HepG2 (cell line): ENCODE data around the gene RNASE13. TPM values are rescaled to one million over a fixed set of nuclear protein-coding genes. Genes with fewer than 3 reads are reported as not detected.
A peak's percentile ranks its signal among the peaks of the same experiment; 100 is the strongest.

Experiments used
- AKAP8 ChIP-seq: sonication (generic); formaldehyde crosslinking; IDR thresholded peaks from 2 replicates; pipeline ENCODE4 v1.5.1; 2020; ENCODE audit warnings: mild to moderate bottlenecking, missing genetic modification reagents
- ARID3A ChIP-seq: IDR thresholded peaks from 2 replicates; pipeline ENCODE4 v1.6.1; 2012; ENCODE audit warnings: low read depth, low read length, improper control_type of control experiment
- BORCS8-MEF2B ChIP-seq: sonication (generic); formaldehyde crosslinking; IDR thresholded peaks from 2 replicates; pipeline ENCODE4 v1.8.0; 2022; ENCODE audit warnings: mild to moderate bottlenecking, missing genetic modification reagents
- IKZF5 ChIP-seq: IDR thresholded peaks from 2 replicates; pipeline ENCODE4 v1.6.1; 2018; ENCODE audit warnings: missing genetic modification reagents, mild to moderate bottlenecking, missing compliant biosample characterization
- JDP2 ChIP-seq: sonication (generic); formaldehyde crosslinking; IDR thresholded peaks from 2 replicates; pipeline ENCODE4 v1.8.1; 2022; ENCODE audit warnings: missing genetic modification reagents, borderline replicate concordance
- MIER3 ChIP-seq: IDR thresholded peaks from 2 replicates; pipeline ENCODE4 v1.6.1; 2016; ENCODE audit warnings: missing compliant biosample characterization, borderline replicate concordance
- MYPOP ChIP-seq: sonication (generic); formaldehyde crosslinking; IDR thresholded peaks from 2 replicates; pipeline ENCODE4 v1.8.1; 2023; ENCODE audit warnings: mild to moderate bottlenecking, moderate library complexity, missing genetic modification reagents
- NFIC ChIP-seq: IDR thresholded peaks from 2 replicates; pipeline ENCODE4 v1.6.1; 2012; ENCODE audit warnings: mild to moderate bottlenecking, low read length, inconsistent platforms
- POLR2AphosphoS5 ChIP-seq: IDR thresholded peaks from 2 replicates; pipeline ENCODE4 v1.6.1; 2012; ENCODE audit warnings: low read depth, low read length
- SETDB1 ChIP-seq: sonication (generic); formaldehyde crosslinking; IDR thresholded peaks from 2 replicates; pipeline ENCODE4 v1.5.1; 2020; ENCODE audit warnings: missing genetic modification reagents, mild to moderate bottlenecking, borderline replicate concordance
- SRY ChIP-seq: sonication (generic); formaldehyde crosslinking; IDR thresholded peaks from 2 replicates; pipeline ENCODE4 v1.8.0; 2022; ENCODE audit warnings: mild to moderate bottlenecking, missing genetic modification reagents
- TCF7L2 ChIP-seq: IDR thresholded peaks from 2 replicates; pipeline ENCODE4 v1.6.1; 2011; ENCODE audit warnings: mild to moderate bottlenecking, low read depth, low read length, moderate library complexity
- TOE1 ChIP-seq: sonication (generic); formaldehyde crosslinking; IDR thresholded peaks from 2 replicates; pipeline ENCODE4 v1.4.0; 2020; ENCODE audit warnings: mild to moderate bottlenecking, missing genetic modification reagents
- ZNF274 ChIP-seq: sonication (generic); formaldehyde crosslinking; IDR thresholded peaks from 2 replicates; pipeline ENCODE4 v1.5.1; 2020; ENCODE audit warnings: mild to moderate bottlenecking, missing genetic modification reagents
- ZNF333 ChIP-seq: sonication (generic); formaldehyde crosslinking; IDR thresholded peaks from 2 replicates; pipeline ENCODE4 v1.4.0; 2020; ENCODE audit warnings: mild to moderate bottlenecking, missing genetic modification reagents, borderline replicate concordance
- ZNF343 ChIP-seq: sonication (generic); formaldehyde crosslinking; IDR thresholded peaks from 2 replicates; pipeline ENCODE4 v1.4.0; 2020; ENCODE audit warnings: mild to moderate bottlenecking, missing genetic modification reagents
- ZNF382 ChIP-seq: sonication (generic); formaldehyde crosslinking; IDR thresholded peaks from 2 replicates; pipeline ENCODE4 v1.5.0; 2020; ENCODE audit warnings: missing genetic modification reagents, mild to moderate bottlenecking, borderline replicate concordance
- ZNF784 ChIP-seq: sonication (generic); formaldehyde crosslinking; IDR thresholded peaks from 2 replicates; pipeline ENCODE4 v1.5.1; 2020; ENCODE audit warnings: missing genetic modification reagents, mild to moderate bottlenecking, borderline replicate concordance
- polyA plus RNA-seq, 8 experiments: library from polyadenylated mRNA; depleted of rRNA in 3 of 8; stranded (reverse) in 7 of 8; unstranded in 1 of 8; fragments of >200 nt; fragmentation: Illumina TruSeq in 4 of 8; extraction: Trizol in 4 of 8; gene quantifications; 2 replicates each; pipeline versions ENCODE4 v1.2.1 to v1.2.3, GENCODE V29; 2011 to 2016; ENCODE audit warnings: low read depth in 4 of 8, missing spikeins in 1 of 8, mixed read lengths in 1 of 8; ENCODE audit not compliant: insufficient read depth in 1 of 8
- total RNA-seq, 5 experiments: library from RNA; depleted of rRNA; stranded (reverse); fragments of >200 nt; fragmentation: Illumina TruSeq; extraction: Trizol; gene quantifications; 2 replicates each; pipeline ENCODE4 v1.2.3, GENCODE V29; 2016; ENCODE audit warnings: low read depth in 1 of 5
- TF ChIP-seq, protein P1 (sequence below): sonication (generic); formaldehyde crosslinking; IDR thresholded peaks from 2 replicates; pipeline ENCODE4 v1.4.0; 2020; ENCODE audit warnings: missing genetic modification reagents

RNASE13 gene
- total and polyA plus RNA-seq, 2 of the 13 experiments (the other 11 are each of a cell fraction or from before 2014, with no cell fraction given), result 1.0 TPM; not detected in 1

DNA sequence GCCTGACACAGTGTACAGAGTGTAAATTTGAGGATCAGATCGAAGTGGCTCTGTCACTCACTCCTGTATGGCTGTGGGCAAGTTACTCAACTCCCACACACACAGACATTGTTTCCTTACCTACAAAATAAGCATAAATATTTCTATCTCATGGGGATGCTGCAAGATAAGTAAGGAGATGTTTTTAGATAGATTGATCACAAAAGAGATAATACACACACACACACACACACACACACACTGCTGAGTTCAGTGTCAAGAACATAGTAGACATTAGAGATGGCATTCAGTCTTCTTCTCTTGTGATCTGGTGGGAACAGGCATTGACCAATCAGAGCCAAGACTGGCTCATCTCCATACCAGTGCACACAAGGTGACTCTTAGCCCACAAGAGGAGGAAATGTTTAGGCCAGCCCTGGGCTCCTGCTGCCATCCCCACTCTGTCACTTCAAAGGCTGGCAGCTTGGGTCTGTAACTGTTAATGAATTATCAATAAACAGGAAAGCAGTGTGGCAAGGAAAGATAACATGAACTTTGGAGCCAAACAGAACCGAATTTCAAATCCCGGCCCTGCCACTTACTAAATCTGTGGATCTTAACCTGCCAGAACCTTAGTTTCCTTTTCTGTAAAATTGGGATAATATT is 19.6 kb upstream of the RNASE13 start (continued):
- TF ChIP-seq ZNF333 (CRISPR knock-in tag) (no peak), MIER3 (CRISPR knock-in tag) (no peak; the same call in 1 of the 2 replicates), TOE1 (CRISPR knock-in tag) (peak; percentile 65; the same call in 1 of the 2 replicates), NFIC (peak; percentile 94), SRY (CRISPR knock-in tag) (no peak), IKZF5 (CRISPR knock-in tag) (no peak), MYPOP (peak; percentile 23; the same call in 1 of the 2 replicates), ARID3A (peak; percentile 88), BORCS8-MEF2B (CRISPR knock-in tag) (0 out of 2 replicates have a peak, but pooled peaks have one; percentile 64), ZNF382 (CRISPR knock-in tag) (no peak), TCF7L2 (peak; percentile 89), ZNF784 (CRISPR knock-in tag) (peak; percentile 71; the same call in 1 of the 2 replicates), POLR2AphosphoS5 (peak; percentile 64; the same call in 1 of the 2 replicates), ZNF343 (CRISPR knock-in tag) (no peak), SETDB1 (CRISPR knock-in tag) (no peak), JDP2 (CRISPR knock-in tag) (no peak), AKAP8 (CRISPR knock-in tag) (no peak), ZNF274 (CRISPR knock-in tag) (no peak)
- TF ChIP-seq, protein P1, sequence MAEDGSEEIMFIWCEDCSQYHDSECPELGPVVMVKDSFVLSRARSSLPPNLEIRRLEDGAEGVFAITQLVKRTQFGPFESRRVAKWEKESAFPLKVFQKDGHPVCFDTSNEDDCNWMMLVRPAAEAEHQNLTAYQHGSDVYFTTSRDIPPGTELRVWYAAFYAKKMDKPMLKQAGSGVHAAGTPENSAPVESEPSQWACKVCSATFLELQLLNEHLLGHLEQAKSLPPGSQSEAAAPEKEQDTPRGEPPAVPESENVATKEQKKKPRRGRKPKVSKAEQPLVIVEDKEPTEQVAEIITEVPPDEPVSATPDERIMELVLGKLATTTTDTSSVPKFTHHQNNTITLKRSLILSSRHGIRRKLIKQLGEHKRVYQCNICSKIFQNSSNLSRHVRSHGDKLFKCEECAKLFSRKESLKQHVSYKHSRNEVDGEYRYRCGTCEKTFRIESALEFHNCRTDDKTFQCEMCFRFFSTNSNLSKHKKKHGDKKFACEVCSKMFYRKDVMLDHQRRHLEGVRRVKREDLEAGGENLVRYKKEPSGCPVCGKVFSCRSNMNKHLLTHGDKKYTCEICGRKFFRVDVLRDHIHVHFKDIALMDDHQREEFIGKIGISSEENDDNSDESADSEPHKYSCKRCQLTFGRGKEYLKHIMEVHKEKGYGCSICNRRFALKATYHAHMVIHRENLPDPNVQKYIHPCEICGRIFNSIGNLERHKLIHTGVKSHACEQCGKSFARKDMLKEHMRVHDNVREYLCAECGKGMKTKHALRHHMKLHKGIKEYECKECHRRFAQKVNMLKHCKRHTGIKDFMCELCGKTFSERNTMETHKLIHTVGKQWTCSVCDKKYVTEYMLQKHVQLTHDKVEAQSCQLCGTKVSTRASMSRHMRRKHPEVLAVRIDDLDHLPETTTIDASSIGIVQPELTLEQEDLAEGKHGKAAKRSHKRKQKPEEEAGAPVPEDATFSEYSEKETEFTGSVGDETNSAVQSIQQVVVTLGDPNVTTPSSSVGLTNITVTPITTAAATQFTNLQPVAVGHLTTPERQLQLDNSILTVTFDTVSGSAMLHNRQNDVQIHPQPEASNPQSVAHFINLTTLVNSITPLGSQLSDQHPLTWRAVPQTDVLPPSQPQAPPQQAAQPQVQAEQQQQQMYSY (CRISPR knock-in tag), result no peak
